MM.1S (cell line): Measurements from ENCODE around the gene FBXO45.
"Not testable (repeated sequence)": the region's sequence is repeated elsewhere in the genome, so short reads cannot be mapped to it uniquely, and the experiment has no call there.

Experiments used
- DNase-seq: peaks from one replicate; pipeline ENCODE4 v3.0.0-alpha.2; 2015
- H2AFZ ChIP-seq: fragments of 300-600 bp; sonication (generic); 2 replicates; pipeline ENCODE4 v1.6.0; 2016; ENCODE audit warnings: antibody characterized with exemption, low read length
- H3F3A ChIP-seq: fragments of 300-600 bp; sonication (generic); 2 replicates; pipeline ENCODE4 v1.6.1; 2016; ENCODE audit warnings: mild to moderate bottlenecking, antibody characterized with exemption, low read length, moderate library complexity, mixed read lengths; ENCODE audit not compliant: insufficient read depth
- H3K27ac ChIP-seq: fragments of 300-600 bp; sonication (generic); 2 replicates; pipeline ENCODE4 v1.5.1; 2016; ENCODE audit warnings: mild to moderate bottlenecking, low read length
- H3K27me3 ChIP-seq: fragments of 300-600 bp; sonication (generic); replicated peaks from 2 replicates; pipeline ENCODE4 v1.6.0; 2016; ENCODE audit warnings: low read length; ENCODE audit not compliant: insufficient read depth
- H3K36me3 ChIP-seq: fragments of 300-600 bp; sonication (generic); replicated peaks from 2 replicates; pipeline ENCODE4 v1.6.1; 2016; ENCODE audit warnings: mild to moderate bottlenecking, low read length, mixed read lengths; ENCODE audit not compliant: insufficient read depth
- H3K4me1 ChIP-seq: fragments of 300-600 bp; sonication (generic); 2 replicates; pipeline ENCODE4 v1.6.1; 2016; ENCODE audit warnings: low read length, mixed read lengths
- H3K4me2 ChIP-seq: fragments of 300-600 bp; sonication (generic); 2 replicates; pipeline ENCODE4 v1.6.0; 2016; ENCODE audit warnings: low read depth, low read length
- H3K4me3 ChIP-seq: fragments of 300-600 bp; sonication (generic); 2 replicates; pipeline ENCODE4 v1.5.1; 2016; ENCODE audit warnings: low read length, mixed read lengths
- H3K79me2 ChIP-seq: fragments of 300-600 bp; sonication (generic); 2 replicates; pipeline ENCODE4 v1.6.1; 2016; ENCODE audit warnings: mixed run types, low read length, mixed read lengths
- H3K9ac ChIP-seq: fragments of 300-600 bp; sonication (generic); 2 replicates; pipeline ENCODE4 v1.6.1; 2016; ENCODE audit warnings: low read length, mixed read lengths
- H3K9me2 ChIP-seq: fragments of 300-600 bp; sonication (generic); replicated peaks from 2 replicates; pipeline ENCODE4 v1.6.1; 2016; ENCODE audit warnings: mild to moderate bottlenecking, low read length, mixed read lengths; ENCODE audit not compliant: insufficient read depth
- H3K9me3 ChIP-seq: fragments of 300-600 bp; sonication (generic); replicated peaks from 2 replicates; pipeline ENCODE4 v1.6.1; 2016; ENCODE audit warnings: mild to moderate bottlenecking, low read length, mixed read lengths; ENCODE audit not compliant: insufficient read depth
- H4K20me1 ChIP-seq: fragments of 300-600 bp; sonication (generic); 2 replicates; pipeline ENCODE4 v1.6.1; 2016; ENCODE audit warnings: mild to moderate bottlenecking, low read length, moderate library complexity, mixed read lengths; ENCODE audit not compliant: insufficient read depth
- EZH2 ChIP-seq: fragments of 300-600 bp; sonication (generic); optimal IDR thresholded peaks from 2 replicates; pipeline ENCODE3; 2017; ENCODE audit warnings: low read depth, mild to moderate bottlenecking, antibody characterized with exemption, low read length, mixed read lengths
- EZH2phosphoT487 ChIP-seq: fragments of 300-600 bp; sonication (generic); IDR thresholded peaks from 2 replicates; pipeline ENCODE4 v1.6.1; 2018; ENCODE audit warnings: antibody characterized with exemption, low read length
- TF ChIP-seq, protein P1 (sequence below): fragments of 300-600 bp; sonication (generic); IDR thresholded peaks from 2 replicates; pipeline ENCODE4 v1.5.1; 2016; ENCODE audit warnings: antibody characterized with exemption, low read length, mixed read lengths

The FBXO45 gene

GRCh38 chr3:196634224-196634623 is 65.8 kb downstream of the FBXO45 start:
- no peak overlapping the region for H3K27ac ChIP-seq
- peaks cover 5% of the 10 kb centered on the region; the same call in 1 of the 2 replicates for H3K79me2 ChIP-seq
- H3K9me2 ChIP-seq = no peaks in the 10 kb centered on the region
- H3F3A ChIP-seq = peaks cover 24% of the 10 kb centered on the region
- TF ChIP-seq EZH2phosphoT487 (no peak), EZH2 (no peak)
- TF ChIP-seq, protein P1, sequence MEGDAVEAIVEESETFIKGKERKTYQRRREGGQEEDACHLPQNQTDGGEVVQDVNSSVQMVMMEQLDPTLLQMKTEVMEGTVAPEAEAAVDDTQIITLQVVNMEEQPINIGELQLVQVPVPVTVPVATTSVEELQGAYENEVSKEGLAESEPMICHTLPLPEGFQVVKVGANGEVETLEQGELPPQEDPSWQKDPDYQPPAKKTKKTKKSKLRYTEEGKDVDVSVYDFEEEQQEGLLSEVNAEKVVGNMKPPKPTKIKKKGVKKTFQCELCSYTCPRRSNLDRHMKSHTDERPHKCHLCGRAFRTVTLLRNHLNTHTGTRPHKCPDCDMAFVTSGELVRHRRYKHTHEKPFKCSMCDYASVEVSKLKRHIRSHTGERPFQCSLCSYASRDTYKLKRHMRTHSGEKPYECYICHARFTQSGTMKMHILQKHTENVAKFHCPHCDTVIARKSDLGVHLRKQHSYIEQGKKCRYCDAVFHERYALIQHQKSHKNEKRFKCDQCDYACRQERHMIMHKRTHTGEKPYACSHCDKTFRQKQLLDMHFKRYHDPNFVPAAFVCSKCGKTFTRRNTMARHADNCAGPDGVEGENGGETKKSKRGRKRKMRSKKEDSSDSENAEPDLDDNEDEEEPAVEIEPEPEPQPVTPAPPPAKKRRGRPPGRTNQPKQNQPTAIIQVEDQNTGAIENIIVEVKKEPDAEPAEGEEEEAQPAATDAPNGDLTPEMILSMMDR = no peak
- H2AFZ ChIP-seq = no peak overlapping the region
- H3K4me2 ChIP-seq = no peak overlapping the region; the same call in 1 of the 2 replicates
- H3K36me3 ChIP-seq = no peaks in the 10 kb centered on the region
- H3K27me3 ChIP-seq = no peaks in the 10 kb centered on the region
- H3K4me1 ChIP-seq = peaks cover 26% of the 10 kb centered on the region
- DNase-seq = no peak
- H3K9ac ChIP-seq = no peak overlapping the region
- H3K9me3 ChIP-seq = no peaks in the 10 kb centered on the region
- H4K20me1 ChIP-seq = no peaks in the 10 kb centered on the region
- no peak overlapping the region for H3K4me3 ChIP-seq

DNA sequence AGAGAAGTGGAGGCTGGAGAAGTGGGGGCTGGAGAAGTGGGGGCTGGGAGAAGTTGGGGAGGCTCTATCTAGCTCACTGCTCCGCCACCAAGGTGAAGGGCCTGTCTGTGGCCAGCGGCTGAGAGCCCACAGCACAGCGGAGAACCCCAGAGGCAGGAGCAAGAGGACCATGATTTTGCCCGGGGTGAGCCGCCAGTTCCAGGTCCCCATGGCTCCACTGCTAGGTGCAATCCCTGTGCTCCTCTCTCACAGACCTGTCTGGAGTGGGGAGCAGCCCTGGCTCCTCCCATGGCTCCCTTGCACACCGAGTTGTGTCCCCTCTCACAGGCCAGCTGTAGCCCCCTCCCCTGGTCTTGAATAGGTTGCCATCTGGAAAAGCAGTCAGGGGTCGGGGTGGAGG is 66.4 kb downstream of the FBXO45 start:
- Histone ChIP-seq H3K9ac (no peak overlapping the region), H3F3A (peaks cover 28% of the 10 kb centered on the region), H3K79me2 (peaks cover 8% of the 10 kb centered on the region), H3K9me2 (no peaks in the 10 kb centered on the region), H3K4me3 (no peak overlapping the region), H3K36me3 (no peaks in the 10 kb centered on the region), H2AFZ (no peak overlapping the region), H4K20me1 (no peaks in the 10 kb centered on the region), H3K4me2 (no peak overlapping the region), H3K4me1 (peaks cover 25% of the 10 kb centered on the region), H3K27me3 (no peaks in the 10 kb centered on the region), H3K9me3 (no peaks in the 10 kb centered on the region), H3K27ac (no peak overlapping the region)
- DNase-seq = no peak
- TF ChIP-seq EZH2 = no peak
- TF ChIP-seq EZH2phosphoT487 = no peak
- TF ChIP-seq, protein P1 = no peak

- H3K27me3 ChIP-seq = no peaks in the 10 kb centered on the region
- no peak overlapping the region for H3K4me2 ChIP-seq
- H3K4me3 ChIP-seq = no peak overlapping the region
- DNase-seq = no peak
- no peak overlapping the region for H3K9ac ChIP-seq
- H3F3A ChIP-seq = peaks cover 35% of the 10 kb centered on the region
- H3K9me2 ChIP-seq = no peaks in the 10 kb centered on the region
- no peak overlapping the region for H2AFZ ChIP-seq
- H3K9me3 ChIP-seq = no peaks in the 10 kb centered on the region
- H3K4me1 ChIP-seq = peaks cover 21% of the 10 kb centered on the region
- H3K27ac ChIP-seq = no peak overlapping the region
- TF ChIP-seq EZH2 = no peak
- TF ChIP-seq EZH2phosphoT487 = no peak
- TF ChIP-seq, protein P1 = no peak
- no peaks in the 10 kb centered on the region for H3K36me3 ChIP-seq
- peaks cover 2% of the 10 kb centered on the region; the same call in 1 of the 2 replicates for H4K20me1 ChIP-seq
- H3K79me2 ChIP-seq = peaks cover 23% of the 10 kb centered on the region
Measured at GRCh38 chr3:196636369-196637349, 68.2 kb downstream of the FBXO45 start.

DNA sequence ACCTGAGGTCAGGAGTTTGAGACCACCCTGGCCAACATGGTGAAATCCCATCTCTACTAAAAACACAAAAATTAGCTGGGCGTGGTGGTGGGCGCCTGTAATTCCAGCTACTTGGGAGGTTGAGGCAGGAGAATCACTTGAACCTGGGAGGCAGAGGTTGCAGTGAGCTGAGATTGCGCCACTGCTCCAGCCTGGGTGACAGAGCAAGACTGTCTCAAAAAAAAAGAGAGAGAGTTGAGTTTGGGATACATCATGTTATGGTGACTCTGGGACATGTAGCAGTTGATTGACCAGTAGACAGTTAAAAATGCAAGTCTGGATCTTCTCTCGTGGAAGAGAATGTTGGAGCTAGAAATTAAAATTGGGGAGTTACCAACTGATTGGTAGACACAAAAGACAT is 69.5 kb downstream of the FBXO45 start:
- H3K9me3 ChIP-seq, H3K27ac ChIP-seq, DNase-seq, H3K4me3 ChIP-seq, H4K20me1 ChIP-seq, H3K36me3 ChIP-seq, H3K9ac ChIP-seq, H3K9me2 ChIP-seq, H2AFZ ChIP-seq, H3K4me2 ChIP-seq, H3K27me3 ChIP-seq: not testable (repeated sequence)
- peaks cover 34% of the 10 kb centered on the region for H3K79me2 ChIP-seq
- H3F3A ChIP-seq = peaks cover 24% of the 10 kb centered on the region
- H3K4me1 ChIP-seq = peaks cover 28% of the 10 kb centered on the region
